ENCODE results near the gene EDDM13.
A peak's percentile ranks its signal among the peaks of the same experiment; 100 is the strongest.
"Not testable (repeated sequence)": the region's sequence is repeated elsewhere in the genome, so short reads cannot be mapped to it uniquely, and the experiment has no call there.

The EDDM13 gene

DNA sequence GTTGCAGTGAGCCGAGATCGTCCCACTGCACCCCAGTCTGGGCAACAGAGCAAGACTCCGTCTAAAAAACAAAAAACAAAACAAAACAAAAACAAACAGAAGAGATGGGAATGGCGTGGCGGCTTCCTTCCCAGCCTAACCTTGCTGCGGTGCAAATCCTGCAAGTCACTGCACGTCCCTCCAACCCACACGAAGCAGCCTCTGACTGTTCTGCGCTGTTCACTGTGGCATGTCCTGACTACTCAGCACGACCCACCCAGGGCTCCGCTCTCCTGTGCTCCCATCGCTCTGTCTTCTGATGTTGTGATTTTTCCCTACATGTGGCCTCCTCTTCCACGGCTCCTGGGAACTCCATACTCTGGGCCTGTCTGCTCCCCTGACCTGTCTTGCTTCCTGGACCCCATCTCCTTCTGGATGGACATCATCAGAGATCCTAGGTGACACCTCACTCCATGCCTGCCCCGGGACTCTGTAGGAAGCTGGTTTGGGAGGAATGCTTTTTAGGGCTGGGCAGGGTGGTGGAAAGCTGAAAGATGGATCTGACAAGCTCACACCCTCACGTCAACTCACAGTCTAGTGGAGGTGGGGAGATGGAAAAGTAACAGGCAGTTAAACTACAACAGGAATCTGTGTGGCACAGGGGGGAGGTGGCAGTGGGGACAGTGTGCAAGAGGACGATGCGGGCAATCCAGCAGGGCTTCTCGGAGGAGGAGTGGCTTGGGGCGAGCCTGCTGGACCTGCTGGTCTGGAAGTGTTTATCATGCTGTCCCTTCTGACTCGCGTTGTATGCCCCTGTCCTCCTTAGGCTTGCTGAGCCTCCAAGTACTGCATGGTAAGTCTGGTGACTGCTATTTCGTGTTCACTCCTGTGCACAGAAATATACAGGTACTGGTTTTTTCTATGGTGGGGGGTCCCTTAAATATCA, 23.2 kb downstream of the EDDM13 start:
- no peak for DNase-seq

DNA sequence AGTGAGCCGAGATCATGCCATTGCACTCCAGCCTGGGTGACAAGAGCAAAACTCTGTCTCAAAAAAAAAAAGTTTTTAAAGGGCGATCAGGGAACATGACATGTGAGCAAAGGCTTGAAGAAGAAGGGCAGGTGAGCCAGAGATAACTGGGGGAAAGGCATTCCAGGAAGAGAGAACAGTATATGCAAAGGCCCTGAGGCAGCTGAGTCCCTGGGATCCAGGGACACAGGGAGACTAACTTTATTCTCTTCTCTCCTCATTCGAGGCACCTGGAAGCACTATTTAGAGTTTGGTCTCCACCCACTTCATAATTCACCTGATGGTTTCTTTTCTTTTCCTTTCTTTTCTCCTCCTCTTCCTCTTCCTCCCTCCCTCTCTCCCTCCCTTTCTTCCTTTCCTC, 24.5 kb downstream of the EDDM13 start:
- no peak for DNase-seq

DNA sequence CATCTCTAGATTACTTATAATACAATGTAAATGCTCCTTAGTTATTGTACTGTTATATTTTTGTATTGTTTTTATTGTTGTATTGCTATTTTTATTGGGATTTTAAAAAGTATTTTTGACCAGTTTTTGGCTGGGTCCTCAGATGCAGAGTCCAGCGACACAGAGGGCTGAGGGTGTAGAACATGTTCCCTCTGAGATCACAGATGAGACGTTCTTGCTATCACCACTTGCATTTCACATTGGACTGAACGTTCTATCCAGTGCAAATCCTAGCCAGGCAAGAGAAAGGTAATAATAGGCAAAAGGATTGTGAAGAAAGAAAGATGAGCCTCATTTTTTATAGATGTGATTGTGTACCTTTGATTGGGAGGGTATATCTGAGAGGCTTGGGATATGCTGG, 27.1 kb downstream of the EDDM13 start:
- DNase-seq = no peak

DNA sequence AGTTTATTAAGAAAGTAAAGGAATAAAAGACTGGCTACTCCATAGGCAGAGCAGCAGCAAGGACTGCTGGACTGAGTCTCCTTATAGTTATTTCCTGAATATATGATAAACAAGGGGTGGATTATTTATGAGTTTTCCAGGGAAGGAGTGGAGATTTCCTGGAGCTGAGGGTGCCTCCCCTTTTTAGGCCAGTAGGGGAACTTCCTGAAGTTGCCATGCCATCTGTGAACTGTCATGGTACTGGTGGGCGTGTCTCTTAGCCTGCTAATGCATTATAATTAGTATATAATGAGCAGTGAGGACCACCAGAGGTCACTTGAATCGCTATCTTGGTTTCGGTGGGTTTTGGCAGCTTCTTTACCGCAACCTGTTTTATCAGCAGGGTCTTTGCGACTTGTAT, 28.6 kb downstream of the EDDM13 start:
- no peak for DNase-seq

DNA sequence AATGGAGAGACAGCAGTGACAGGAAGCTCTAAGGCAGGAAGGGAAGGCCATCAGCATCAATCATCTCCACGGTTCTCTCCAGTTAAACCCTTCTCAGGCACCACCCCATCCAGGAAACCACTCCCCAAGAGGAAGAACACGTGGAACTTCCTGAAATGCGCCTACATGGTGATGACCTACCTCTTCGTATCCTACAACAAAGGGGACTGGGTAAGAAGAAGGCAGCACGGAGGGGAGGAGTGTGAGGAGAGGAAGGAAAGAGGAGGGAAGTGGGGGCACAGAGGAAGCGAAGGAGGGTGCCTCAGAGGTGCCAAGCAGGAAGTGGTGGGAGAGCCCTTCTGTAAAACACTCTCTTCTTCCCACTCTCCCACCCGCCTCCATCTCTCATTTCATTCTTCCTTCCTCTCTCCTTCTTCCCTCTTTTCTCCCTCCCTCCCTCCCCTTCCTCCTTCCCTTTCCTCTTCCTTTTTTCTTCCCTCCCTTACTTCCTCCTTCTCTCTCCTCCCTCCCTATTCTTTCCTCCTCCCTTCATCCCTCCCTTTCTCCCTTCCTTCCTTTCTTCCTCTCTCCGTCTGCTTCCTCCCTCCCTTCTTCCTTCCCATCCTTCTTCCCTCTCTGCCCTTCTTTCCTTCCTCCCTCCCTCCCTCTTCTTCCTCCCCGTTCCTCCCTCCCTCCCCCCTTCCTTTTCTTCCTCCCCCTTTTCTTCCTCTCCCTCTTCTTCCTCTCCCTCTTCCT, 29.5 kb downstream of the EDDM13 start:
- DNase-seq = no peak

DNA sequence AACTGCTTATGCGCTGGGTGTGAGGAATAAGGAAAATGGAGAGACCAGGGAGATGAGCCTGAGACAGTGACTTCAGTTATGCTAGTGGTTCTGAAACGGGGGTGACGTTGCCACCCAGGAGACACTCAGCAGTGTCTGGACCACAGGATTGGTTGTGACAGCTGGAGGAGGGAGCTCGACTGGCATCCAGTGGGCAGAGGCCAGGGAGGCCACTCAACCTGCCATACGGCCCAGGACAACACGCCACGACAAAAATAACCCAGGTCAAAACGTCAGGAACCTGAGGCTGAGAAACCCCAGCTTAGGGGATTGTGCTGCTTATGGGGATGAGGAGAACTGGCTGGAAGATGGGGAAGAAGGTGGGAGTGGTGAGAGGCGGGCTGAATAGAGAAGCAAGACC, 31.7 kb downstream of the EDDM13 start:
- no peak for DNase-seq

DNA sequence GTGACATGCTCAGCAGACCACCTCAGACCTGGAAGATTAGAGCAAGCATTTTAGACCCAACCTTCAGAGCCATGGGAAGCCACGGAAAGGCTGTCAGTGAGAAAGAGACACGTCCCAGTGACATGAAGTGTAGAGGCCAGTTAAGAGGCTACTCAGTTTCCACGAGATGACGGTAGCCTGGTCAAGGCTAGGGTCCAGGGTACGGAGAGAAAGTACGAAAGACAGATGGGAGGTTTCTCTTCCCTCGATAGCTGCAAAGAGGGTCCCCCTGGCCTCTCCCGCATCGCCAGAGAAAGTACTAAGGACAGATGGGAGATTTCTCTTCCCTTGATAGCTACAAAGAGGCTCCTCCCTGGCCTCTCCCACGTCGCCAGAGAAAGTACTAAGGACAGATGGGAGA, 33.5 kb downstream of the EDDM13 start:
- DNase-seq = no peak

DNA sequence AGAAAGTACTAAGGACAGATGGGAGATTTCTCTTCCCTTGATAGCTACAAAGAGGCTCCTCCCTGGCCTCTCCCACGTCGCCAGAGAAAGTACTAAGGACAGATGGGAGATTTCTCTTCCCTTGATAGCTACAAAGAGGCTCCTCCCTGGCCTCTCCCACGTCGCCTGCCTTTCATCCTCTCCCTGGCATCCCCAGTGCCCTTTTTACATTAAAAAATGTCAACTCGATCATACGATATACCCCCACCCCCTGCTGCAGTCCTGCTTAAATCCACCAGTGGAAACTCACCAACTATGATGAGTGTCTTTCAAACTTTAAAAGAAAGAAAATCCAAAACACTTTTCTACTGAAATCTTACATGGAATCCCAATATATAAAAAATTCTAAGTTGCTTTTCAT, 34.5 kb downstream of the EDDM13 start:
- not testable (repeated sequence) for DNase-seq

DNA sequence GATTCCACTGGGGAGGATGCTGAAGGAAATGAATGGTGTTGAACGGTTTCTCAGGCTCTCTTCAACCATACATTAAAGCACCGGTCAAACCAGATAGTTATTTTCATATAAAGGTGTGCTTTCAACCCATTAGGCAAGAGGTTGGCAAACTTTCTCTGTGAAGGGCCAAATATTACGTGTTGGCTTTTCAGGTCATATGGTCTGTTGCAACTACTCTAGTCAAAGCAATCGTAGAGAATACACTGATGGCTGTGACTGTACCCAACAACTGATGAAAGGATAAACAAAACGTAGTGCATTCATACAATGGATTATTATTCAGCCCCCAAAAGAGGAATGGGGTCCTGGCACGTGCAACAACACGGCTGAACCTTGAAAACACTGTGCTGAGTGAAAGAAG, 36.2 kb downstream of the EDDM13 start:
- no peak for DNase-seq

DNA sequence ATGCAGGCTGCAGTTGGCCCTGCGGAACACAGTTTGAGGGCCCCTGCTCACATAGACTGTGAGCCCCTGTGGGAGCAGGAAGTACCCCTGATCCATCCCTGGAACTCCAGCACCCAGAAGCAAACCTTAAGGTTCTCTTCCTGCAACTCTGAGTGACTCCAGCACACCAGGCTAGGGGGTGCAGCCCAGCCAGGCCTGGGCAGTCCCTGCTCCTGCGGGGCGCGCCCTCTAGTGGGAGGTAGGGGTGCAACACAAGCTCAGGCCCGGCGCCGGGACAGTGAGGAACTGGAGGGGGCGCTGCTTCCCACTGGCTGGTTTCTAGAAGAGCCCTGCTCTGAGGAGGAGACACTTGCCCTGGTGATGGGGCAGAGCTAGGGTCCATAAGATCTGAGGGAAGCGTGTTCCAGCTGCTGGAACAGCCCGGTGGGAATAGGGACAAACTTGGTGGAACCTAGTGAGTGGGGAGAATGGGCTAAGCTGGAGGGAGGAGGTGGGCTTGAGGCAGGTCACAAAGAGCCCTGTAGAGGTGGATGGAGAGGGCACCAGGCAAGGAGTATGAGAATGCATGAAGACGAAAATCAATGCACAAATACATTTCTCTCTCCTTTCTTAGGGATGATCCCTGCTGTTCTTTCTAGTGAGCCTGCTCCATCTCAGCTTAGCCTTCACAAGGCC, 37.1 kb downstream of the EDDM13 start:
- peak; percentile 86 for DNase-seq

DNA sequence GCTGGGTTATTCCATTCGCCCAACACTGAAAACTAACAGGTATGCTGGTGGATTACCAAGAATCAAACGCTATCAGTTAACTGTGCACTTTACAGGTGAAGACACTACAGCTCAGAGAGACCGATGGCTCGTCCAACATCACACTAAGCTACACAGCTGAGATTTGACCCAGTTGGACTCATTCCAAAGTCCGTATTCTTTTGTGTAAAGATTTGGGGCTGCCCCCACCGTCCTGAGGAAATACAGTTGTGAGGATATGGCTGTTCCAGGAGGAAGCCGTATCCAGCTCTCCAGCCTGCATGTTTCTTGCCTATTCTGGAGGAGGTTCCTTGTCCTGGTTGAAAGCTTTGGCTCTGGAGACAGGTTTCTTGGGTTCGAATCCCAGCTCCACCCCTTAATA, 37.9 kb downstream of the EDDM13 start:
- DNase-seq = no peak

DNA sequence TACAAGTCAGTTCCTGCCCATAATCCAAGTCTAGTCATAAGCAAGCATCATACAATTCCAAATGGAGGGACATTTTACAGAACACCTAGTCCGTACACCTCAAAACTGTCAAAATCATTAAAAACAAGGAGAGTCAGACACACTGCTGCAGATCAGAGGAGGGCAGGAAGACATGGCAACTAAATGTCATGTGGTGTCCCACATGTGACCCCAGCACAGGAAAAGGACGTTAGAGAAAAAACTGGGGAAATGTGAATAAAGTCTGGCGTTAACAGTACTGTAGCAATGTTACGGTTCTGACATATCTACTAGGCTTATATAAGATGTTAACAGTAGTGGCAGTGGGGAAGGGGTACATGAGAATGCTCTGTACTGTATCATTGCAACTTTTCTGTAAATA, 39.8 kb downstream of the EDDM13 start:
- DNase-seq = no peak

DNA sequence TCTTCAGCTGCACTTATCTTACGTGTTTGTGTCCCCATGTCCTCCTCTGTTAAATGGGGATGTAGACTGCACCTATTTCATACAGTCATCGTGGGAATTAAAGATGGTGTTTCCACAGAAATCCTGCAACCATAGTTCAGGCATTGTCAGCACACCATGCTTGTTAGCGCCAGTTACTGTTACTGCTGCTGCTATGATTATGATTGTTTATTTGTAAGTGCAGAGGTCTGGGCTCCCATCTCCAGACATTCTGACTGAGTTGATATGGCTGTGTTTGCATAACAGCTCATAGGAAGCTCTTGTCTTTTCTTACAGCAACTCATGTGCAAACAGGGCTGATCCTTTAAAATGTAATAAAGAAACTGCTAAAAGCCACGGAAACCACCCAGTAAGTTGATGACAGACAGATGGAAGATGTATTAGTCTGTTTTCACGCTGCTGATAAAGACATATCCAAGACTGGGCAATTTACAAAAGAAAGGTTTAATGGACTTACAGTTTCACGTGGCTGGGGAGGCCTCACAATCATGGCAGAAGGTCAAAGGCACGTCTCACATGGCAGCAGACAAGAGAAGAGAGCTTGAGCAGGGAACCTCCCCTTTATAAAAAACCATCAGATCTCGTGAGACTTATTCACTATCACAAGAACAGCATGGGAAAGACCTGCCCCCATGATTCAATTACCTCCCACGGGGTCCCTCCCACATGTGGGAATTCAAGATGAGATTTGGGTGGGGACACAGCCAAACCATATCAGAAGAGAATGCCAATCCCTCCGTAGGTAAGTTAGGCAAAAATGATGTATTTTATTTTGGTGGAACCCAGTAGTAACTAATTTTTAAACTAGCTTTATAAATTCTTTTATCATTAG, 40.5 kb downstream of the EDDM13 start:
- DNase-seq = no peak

DNA sequence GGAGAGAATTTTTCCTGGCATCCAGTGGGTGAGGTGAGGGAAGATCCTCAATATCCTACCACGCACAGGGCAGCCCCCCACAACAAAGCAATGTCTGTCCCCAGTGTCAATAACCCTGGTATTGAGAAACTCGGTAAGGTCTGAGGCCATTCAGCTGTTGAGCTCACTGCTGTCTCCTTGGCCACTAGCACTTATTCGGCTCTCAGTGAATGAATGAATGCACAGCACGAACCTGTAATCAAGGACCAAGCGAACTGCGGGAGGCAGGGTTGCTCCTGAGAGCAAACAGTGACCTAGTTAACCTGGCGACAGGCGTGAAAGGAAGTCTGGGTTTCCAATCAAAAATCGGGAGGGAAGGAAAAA, 41.5 kb downstream of the EDDM13 start:
- DNase-seq = no peak

DNA sequence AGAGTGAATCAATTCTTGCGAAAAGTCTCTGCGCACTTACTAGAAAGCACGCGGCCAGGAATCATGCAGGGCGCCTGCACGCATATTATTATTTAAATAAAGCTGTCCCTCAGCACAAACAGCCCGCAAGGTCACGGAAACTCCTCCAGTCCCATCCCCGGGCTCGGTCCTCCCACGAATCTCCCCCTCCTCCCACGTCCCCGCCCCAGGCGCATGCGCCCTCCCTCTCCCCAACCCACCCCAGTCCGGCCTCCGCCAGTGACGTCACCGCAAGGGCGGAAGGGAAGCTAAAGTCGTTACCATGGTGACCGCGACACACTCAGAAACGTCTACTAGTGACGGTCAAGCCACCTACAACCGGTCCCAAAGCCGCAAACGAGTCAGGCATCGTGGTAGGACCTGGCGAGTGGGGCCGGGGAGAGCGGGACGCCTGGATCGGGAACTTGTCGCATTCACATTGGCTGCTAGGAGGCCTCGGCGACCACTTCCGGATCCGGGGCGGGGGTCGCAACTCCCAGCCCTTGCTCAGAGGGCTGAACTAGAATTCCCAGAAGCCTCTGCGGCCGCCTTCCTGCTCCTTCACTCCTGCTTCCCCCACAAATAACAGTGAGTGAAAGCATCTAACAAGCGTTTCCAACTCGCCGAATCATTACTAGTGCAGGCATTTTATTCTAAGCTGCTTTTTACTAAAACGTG, 42.0 kb downstream of the EDDM13 start, which contains the start of gene ZSCAN5A:
Gene ZSCAN5A (minus strand): TSS at position 459 of the 696 bp plus-strand sequence. CDS start 89,793 bp downstream, outside the sequence.
- peak; percentile 99 for DNase-seq

DNA sequence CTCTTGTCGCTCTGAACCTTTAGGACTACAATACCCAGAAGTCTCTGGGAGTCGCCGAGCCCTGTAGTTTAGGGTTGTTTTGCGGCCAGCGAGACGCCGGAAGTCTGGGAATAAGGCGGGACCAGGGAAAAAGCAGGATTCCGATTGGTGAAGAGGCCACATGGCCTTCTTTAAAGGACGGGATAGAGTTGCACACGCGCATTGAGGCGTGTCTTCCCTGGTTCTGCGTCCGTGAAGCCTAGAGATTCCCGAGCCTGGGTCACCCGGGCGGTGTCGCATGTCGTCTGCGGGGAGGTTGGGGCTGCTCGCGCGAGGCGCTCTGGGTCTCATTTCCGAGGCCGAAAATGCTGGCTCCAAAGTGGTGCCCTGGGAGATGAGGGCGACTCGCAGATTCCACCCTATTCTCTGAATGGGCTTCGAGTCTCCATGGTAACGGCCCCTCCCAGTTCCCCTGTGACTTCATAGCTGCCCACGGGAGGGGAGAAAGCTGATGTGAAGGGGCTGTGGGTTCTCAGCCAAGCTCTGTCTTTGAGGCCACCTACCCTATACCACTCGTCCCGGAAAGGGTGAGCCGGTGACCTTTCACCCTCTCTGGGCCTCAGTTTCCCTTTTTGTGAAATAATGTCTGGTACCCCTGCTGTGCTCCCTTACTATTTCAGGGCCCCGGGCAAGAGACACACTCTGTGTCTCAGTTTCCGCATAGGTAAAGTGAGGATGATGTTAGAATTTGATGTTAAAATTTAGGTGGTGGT, 42.7 kb downstream of the EDDM13 start:
- DNase-seq = peak; percentile 86

DNA sequence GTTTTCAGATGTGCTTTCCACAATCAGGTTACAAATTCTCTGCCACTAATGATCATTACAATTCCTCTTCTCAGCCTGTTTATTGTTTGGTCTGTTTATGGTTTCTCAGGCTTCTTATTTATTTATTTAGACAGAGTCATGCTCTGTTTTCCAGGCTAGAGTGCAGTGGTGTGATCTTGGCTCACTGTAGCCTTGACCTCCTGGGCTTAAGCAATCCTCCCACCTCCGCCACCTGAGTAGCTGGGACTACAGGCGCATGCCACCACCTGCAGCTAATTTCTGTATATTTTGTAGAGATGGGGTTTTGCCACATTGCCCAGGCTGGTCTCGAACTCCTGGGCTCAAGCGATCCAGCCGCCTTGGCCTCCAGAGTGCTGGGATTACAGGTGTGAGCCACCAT, 44.2 kb downstream of the EDDM13 start:
- DNase-seq = no peak

DNA sequence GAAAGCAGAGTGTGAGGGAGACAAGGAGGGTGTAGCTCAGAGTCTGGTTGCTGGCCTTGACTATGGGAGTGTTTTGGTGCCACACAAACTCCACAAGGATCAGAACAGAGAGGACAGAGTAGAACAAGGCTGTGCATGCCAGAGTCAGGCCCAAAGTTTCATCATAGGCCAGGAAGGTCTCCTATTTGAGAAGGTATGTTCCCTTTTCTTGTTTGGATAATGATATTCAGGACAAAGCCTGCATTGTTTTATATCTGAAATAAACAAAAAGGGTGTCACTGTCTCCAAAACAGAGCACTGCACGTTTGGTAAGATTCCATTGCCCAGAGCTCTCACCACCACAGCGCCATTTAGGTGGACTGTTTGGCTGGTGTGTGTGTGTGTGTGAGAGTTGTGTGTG, 45.2 kb downstream of the EDDM13 start:
- no peak for DNase-seq

DNA sequence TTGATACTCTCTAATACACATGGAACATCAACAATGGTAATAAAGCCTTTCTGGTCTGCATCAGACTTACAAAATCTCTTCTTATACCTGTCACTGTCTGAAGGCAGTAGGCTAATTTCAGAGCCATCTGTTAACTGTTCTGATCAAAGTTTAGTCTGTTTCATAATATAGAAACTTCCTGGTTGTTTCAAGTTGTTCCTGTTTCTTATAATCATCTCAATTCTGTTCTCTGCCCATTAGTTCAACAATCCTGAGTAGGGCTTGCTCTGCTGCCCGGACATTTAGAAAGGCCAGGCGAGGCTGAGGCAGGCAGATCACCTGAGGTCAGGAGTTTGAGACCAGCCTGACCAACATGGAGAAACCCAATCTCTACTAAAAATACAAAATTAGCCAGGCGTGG, 47.4 kb downstream of the EDDM13 start:
- DNase-seq = no peak

DNA sequence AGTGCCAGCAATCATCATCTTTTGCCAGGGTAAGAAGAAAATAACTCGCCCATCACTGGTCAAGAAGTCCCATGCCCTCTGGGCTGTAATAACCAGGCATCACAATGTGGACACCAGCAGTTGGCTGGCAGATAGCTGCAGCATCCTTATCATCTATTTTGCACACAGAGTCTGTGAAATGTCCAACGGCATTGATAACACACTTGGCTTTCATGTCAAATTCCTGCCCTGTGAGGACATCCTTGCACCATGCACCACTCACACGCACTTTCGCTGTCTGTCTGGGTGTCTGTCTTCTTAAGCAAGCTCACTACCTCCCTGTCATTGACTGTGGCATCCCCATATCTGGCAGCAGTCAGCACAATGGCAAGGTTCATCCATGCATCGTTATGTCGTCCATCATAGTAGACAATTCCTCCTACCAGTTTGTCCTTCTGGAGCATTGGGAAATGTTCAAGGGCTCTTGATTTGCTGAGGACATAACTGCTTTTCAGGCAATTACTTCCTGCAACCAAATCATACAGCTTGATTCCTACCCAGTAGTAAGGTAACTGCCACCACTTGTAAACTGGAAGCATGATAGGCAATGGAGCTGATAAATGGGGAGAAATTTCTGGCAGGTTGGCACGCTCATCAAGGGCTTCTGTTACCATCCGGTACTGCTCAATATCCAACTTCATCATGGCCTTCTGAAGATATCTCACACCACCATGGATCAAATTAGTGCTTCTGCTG, 48.9 kb downstream of the EDDM13 start:
- DNase-seq = no peak

All from activated CD8-positive, alpha-beta memory T cell treated with anti-CD3 and anti-CD28 coated beads, Interleukin-2, amount 50 U/mL, for 48 hours (primary cell).